Vagina (tissue), 2 donors: ENCODE results near the gene PSMD1.

Experiments used
- CTCF ChIP-seq, 3 experiments: fragments of 450-650 bp in 2 of 3; fragments of 200-600 bp in 1 of 3; sonication (generic) in 1 of 3; IDR thresholded peaks; one replicate each; pipeline ENCODE4 v1.5.1; 2017 to 2019; ENCODE audit warnings: antibody characterized with exemption in 3 of 3, mild to moderate bottlenecking in 2 of 3, moderate library complexity in 2 of 3
- POLR2AphosphoS5 ChIP-seq, 2 donors: sonication (generic); formaldehyde crosslinking; IDR thresholded peaks; one replicate each; pipeline ENCODE4 v1.9.0; 2017; ENCODE audit warnings: antibody characterized with exemption in 2 of 2, mild to moderate bottlenecking in 2 of 2, low read depth in 1 of 2; ENCODE audit not compliant: insufficient read depth in 1 of 2

- TF ChIP-seq CTCF (IDR thresholded peaks at IDR 0.05) (no peak), POLR2AphosphoS5 (IDR thresholded peaks at IDR 0.05; ENCODE audit: insufficient read depth in 1 of 2, low read depth in 1 of 2) (no peak)
Measured at GRCh38 chr2:231118614-231118942, 61.9 kb downstream of the PSMD1 start.
